PFSK-1 (cell line): ENCODE results near the gene LRIG3.

Experiments
- POLR2AphosphoS5 ChIP-seq: IDR thresholded peaks from 2 replicates; pipeline ENCODE4 v1.6.1; 2012; ENCODE audit warnings: low read depth, mild to moderate bottlenecking, control low read depth, low read length, moderate library complexity
- TAF1 ChIP-seq: IDR thresholded peaks from 2 replicates; pipeline ENCODE4 v1.6.1; 2012; ENCODE audit warnings: low read length, control low read depth, borderline replicate concordance; ENCODE audit not compliant: insufficient read depth
- TF ChIP-seq, protein P1 (sequence below), 2 experiments: IDR thresholded peaks; 2 replicates each; pipeline versions ENCODE4 v1.6.1 to v1.8.0; 2011 to 2012; ENCODE audit warnings: low read depth in 2 of 2, low read length in 2 of 2, control low read depth in 1 of 2, inconsistent platforms in 1 of 2, mild to moderate bottlenecking in 1 of 2, moderate library complexity in 1 of 2; ENCODE audit not compliant: insufficient read depth in 1 of 2

DNA sequence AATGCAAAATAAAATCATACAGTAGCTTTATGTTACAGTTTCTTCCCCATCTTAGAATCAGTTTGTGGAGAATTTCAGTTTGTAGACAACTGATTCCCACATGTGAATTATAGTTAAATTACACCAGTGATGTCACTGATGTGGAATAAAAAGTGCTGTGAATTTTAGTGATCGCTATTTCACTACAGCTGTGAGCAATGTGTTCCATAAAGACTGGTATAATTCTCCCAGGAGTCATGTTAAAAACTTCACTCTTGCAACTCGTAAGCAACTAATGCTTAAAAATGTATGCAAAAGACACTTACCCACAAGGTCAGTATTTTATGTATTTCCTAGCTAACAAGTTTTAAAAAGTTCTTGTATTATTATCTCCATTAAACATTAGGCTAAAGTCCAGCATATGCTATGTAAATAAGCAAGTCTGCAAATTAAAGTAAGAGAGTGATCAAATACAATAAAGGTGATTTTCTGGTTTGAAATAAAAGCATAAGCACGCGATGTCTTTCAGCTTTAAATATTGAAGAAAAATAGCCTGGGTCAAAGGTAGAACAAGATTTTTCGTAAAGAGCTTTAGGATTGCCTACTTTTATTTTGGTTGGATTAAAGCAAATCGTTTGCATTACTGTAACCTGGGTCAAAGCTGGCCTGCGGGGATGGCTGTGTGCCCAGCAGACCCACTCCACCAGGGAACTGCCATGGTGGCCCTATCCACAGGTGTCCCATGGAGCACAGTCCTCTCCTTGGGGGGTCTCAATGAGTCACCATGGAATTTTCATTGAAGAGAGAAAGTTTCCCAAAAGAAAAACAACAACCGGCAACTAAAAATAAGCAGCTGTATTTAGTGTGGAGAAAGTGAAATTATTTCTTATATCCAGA, 12.7 kb upstream of the LRIG3 start:
- TF ChIP-seq TAF1 (no peak), POLR2AphosphoS5 (no peak)
- TF ChIP-seq, protein P1, sequence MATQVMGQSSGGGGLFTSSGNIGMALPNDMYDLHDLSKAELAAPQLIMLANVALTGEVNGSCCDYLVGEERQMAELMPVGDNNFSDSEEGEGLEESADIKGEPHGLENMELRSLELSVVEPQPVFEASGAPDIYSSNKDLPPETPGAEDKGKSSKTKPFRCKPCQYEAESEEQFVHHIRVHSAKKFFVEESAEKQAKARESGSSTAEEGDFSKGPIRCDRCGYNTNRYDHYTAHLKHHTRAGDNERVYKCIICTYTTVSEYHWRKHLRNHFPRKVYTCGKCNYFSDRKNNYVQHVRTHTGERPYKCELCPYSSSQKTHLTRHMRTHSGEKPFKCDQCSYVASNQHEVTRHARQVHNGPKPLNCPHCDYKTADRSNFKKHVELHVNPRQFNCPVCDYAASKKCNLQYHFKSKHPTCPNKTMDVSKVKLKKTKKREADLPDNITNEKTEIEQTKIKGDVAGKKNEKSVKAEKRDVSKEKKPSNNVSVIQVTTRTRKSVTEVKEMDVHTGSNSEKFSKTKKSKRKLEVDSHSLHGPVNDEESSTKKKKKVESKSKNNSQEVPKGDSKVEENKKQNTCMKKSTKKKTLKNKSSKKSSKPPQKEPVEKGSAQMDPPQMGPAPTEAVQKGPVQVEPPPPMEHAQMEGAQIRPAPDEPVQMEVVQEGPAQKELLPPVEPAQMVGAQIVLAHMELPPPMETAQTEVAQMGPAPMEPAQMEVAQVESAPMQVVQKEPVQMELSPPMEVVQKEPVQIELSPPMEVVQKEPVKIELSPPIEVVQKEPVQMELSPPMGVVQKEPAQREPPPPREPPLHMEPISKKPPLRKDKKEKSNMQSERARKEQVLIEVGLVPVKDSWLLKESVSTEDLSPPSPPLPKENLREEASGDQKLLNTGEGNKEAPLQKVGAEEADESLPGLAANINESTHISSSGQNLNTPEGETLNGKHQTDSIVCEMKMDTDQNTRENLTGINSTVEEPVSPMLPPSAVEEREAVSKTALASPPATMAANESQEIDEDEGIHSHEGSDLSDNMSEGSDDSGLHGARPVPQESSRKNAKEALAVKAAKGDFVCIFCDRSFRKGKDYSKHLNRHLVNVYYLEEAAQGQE (IDR thresholded peaks at IDR 0.05; ENCODE audit: insufficient read depth in 1 of 2, low read depth in 2 of 2, low read length in 2 of 2): no peak
